PFSK-1 (cell line): ENCODE data around the gene SPSB4.

Source experiments
- FOXP2 ChIP-seq: optimal IDR thresholded peaks from 2 replicates; pipeline ENCODE3; 2011; ENCODE audit warnings: borderline replicate concordance, control low read depth, inconsistent platforms; ENCODE audit not compliant: insufficient read depth; ENCODE audit errors: extremely low read length, extremely low read depth
- POLR2AphosphoS5 ChIP-seq: IDR thresholded peaks from 2 replicates; pipeline ENCODE4 v1.6.1; 2012; ENCODE audit warnings: low read depth, mild to moderate bottlenecking, control low read depth, low read length, moderate library complexity
- REST ChIP-seq, 2 experiments: IDR thresholded peaks; 2 replicates each; pipeline versions ENCODE4 v1.6.1 to v1.8.0; 2011 to 2012; ENCODE audit warnings: low read depth in 2 of 2, low read length in 2 of 2, control low read depth in 1 of 2, inconsistent platforms in 1 of 2, mild to moderate bottlenecking in 1 of 2, moderate library complexity in 1 of 2; ENCODE audit not compliant: insufficient read depth in 1 of 2
- SIN3A ChIP-seq: IDR thresholded peaks from 2 replicates; pipeline ENCODE4 v1.6.1; 2012; ENCODE audit warnings: mild to moderate bottlenecking, low read length, moderate library complexity, borderline replicate concordance; ENCODE audit not compliant: insufficient read depth
- TAF1 ChIP-seq: IDR thresholded peaks from 2 replicates; pipeline ENCODE4 v1.6.1; 2012; ENCODE audit warnings: low read length, control low read depth, borderline replicate concordance; ENCODE audit not compliant: insufficient read depth

Gene SPSB4

GRCh38 chr3:141103503-141103902 lies 52.4 kb downstream of the SPSB4 start:
- no peak for TF ChIP-seq REST (IDR thresholded peaks at IDR 0.05; ENCODE audit: insufficient read depth in 1 of 2, low read depth in 2 of 2, low read length in 2 of 2)
- TF ChIP-seq POLR2AphosphoS5: no peak
- TF ChIP-seq FOXP2: no peak
- no peak for TF ChIP-seq TAF1
- no peak for TF ChIP-seq SIN3A

GRCh38 chr3:141104151-141104821 lies 53.1 kb downstream of the SPSB4 start:
- TF ChIP-seq FOXP2 (no peak), REST (IDR thresholded peaks at IDR 0.05; ENCODE audit: insufficient read depth in 1 of 2, low read depth in 2 of 2, low read length in 2 of 2) (no peak), POLR2AphosphoS5 (no peak), TAF1 (no peak), SIN3A (no peak)

GRCh38 chr3:141105828-141106628 lies 54.9 kb downstream of the SPSB4 start:
- TF ChIP-seq SIN3A (no peak), TAF1 (no peak), FOXP2 (no peak), REST (IDR thresholded peaks at IDR 0.05; ENCODE audit: insufficient read depth in 1 of 2, low read depth in 2 of 2, low read length in 2 of 2) (no peak), POLR2AphosphoS5 (no peak)

GRCh38 chr3:141106842-141107241 lies 55.7 kb downstream of the SPSB4 start:
- no peak for TF ChIP-seq SIN3A
- TF ChIP-seq REST (IDR thresholded peaks at IDR 0.05; ENCODE audit: insufficient read depth in 1 of 2, low read depth in 2 of 2, low read length in 2 of 2): no peak
- TF ChIP-seq TAF1: no peak
- no peak for TF ChIP-seq POLR2AphosphoS5
- TF ChIP-seq FOXP2: no peak
